HEK293T (cell line): Measurements from ENCODE around the gene NEK5.

ENCODE experiments used
- BHLHE40 ChIP-seq: fragments of 450-650 bp; IDR thresholded peaks from 2 replicates; pipeline ENCODE4 v1.6.1; 2016; ENCODE audit warnings: mild to moderate bottlenecking, moderate library complexity, borderline replicate concordance
- CTBP1 ChIP-seq: fragments of 450-650 bp; IDR thresholded peaks from 2 replicates; pipeline ENCODE4 v1.6.1; 2016; ENCODE audit warnings: borderline replicate concordance
- LEF1 ChIP-seq: fragments of 450-650 bp; IDR thresholded peaks from 2 replicates; pipeline ENCODE4 v1.6.1; 2017; ENCODE audit warnings: mild to moderate bottlenecking, borderline replicate concordance
- SP1 ChIP-seq: fragments of 450-650 bp; IDR thresholded peaks from 2 replicates; pipeline ENCODE4 v1.6.1; 2017
- SUZ12 ChIP-seq: fragments of 450-650 bp; IDR thresholded peaks from 2 replicates; pipeline ENCODE4 v1.6.1; 2016; ENCODE audit warnings: mild to moderate bottlenecking
- ZNF384 ChIP-seq: fragments of 450-650 bp; IDR thresholded peaks from 2 replicates; pipeline ENCODE4 v1.6.1; 2016

- no peak for TF ChIP-seq BHLHE40
- no peak for TF ChIP-seq SUZ12
- no peak for TF ChIP-seq LEF1
- no peak for TF ChIP-seq ZNF384
- no peak for TF ChIP-seq SP1
- no peak for TF ChIP-seq CTBP1
Observed at GRCh38 chr13:51999921-52000320, 129.0 kb downstream of the NEK5 start.
